Sigmoid colon (tissue), 7 donors: ENCODE data around the gene TMEM132D. TPM values are rescaled to one million over a fixed set of nuclear protein-coding genes. Genes with fewer than 3 reads are reported as not detected.

Experiments used
- DNase-seq: peaks from one replicate; pipeline ENCODE4 v3.0.0-alpha.2; 2019
- H3K27ac ChIP-seq, 4 donors: fragments of 200-600 bp; sonication (generic); one replicate each; pipeline ENCODE4 v1.5.1; 2016 to 2019; ENCODE audit warnings: mild to moderate bottlenecking in 1 of 4
- H3K27me3 ChIP-seq, 3 donors: fragments of 200-600 bp; sonication (generic); one replicate each; pipeline ENCODE4 v1.5.1; 2019; ENCODE audit warnings: mild to moderate bottlenecking in 1 of 3
- H3K36me3 ChIP-seq, 4 donors: fragments of 200-600 bp; sonication (generic); one replicate each; pipeline ENCODE4 v1.5.1; 2016 to 2019
- H3K4me1 ChIP-seq, 4 donors: fragments of 200-600 bp; sonication (generic); one replicate each; pipeline ENCODE4 v1.5.1; 2017 to 2019
- H3K4me3 ChIP-seq, 4 donors: fragments of 200-600 bp; sonication (generic); one replicate each; pipeline ENCODE4 v1.5.1; 2017 to 2019; ENCODE audit warnings: mild to moderate bottlenecking in 2 of 4, moderate library complexity in 1 of 4
- H3K9me3 ChIP-seq, 4 donors: fragments of 200-600 bp in 3 of 4; sonication (generic) in 3 of 4; one replicate each; pipeline versions ENCODE4 v1.5.1 to v1.6.1; 2013 to 2019
- EP300 ChIP-seq, 4 donors: sonication (generic); formaldehyde crosslinking; IDR thresholded peaks; one replicate each; pipeline ENCODE4 v1.6.1; 2017; ENCODE audit warnings: antibody characterized with exemption in 4 of 4
- POLR2A ChIP-seq, 2 donors: fragments of 450-650 bp; IDR thresholded peaks; one replicate each; pipeline ENCODE4 v1.6.1; 2016; ENCODE audit warnings: antibody characterized with exemption in 2 of 2, mild to moderate bottlenecking in 2 of 2, moderate library complexity in 2 of 2
- POLR2AphosphoS5 ChIP-seq, 4 donors: sonication (generic); formaldehyde crosslinking; IDR thresholded peaks; one replicate each; pipeline ENCODE4 v1.6.1; 2017; ENCODE audit warnings: antibody characterized with exemption in 4 of 4
- WGBS, 2 donors: extraction: QIAGEN DNeasy Blood & Tissue Kit; methylation state at CpG; one replicate each; pipeline ENCODE4 v1.1.7; 2013; 5-methylcytosine and 5-hydroxymethylcytosine counted together
- intact Hi-C: fragments of 100-400 bp; cut with DNase I; formaldehyde crosslinking; loops from one replicate; pipeline ENCODE4 v1.15.1; 2023
- polyA plus RNA-seq, 3 donors: library from polyadenylated mRNA; stranded (reverse); fragments of 200-250 nt; gene quantifications; one replicate each; pipeline ENCODE4 v1.2.3, GENCODE V29; 2013
- total RNA-seq, 4 donors: library from RNA; depleted of rRNA; stranded (reverse); fragments of >200 nt; gene quantifications; one replicate each; pipeline ENCODE4 v1.1.0, GENCODE V29; 2016
- TF ChIP-seq, protein P1 (sequence below), 4 experiments: fragments of 450-650 bp in 3 of 4; fragments of 200-600 bp in 1 of 4; IDR thresholded peaks; one replicate each; pipeline ENCODE4 v1.5.1; 2016 to 2019; ENCODE audit warnings: antibody characterized with exemption in 4 of 4, mild to moderate bottlenecking in 3 of 4, moderate library complexity in 2 of 4
- donor health status: healthy with polysubstance abuse.
- donor health status: Bipolar disorder and iron deficiency.
- donor health status: healthy.

Gene TMEM132D
- total and polyA plus RNA-seq, 7 donors, result under 0.01 to 0.03 (median under 0.01) TPM; not detected in 3

DNA sequence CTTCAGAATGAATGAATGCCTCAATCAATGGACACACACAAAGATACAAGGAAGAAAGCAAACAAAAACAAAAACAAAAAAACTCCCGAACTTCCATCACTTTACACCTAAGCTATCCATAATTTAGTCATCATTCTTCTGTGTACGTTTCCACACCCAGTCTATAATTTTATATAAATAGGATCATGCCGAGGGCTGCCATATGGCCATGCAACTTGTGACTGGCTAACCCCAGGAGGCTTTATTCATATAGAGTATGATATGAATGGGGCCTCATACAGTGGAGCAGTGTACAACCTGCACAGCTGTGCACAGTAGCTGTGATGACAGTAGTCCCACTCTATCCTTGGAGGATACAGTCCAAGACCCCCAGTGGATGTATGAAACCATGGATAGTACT lies 365.7 kb downstream of the TMEM132D start:
- intact Hi-C loops, result no loop called here
- no peak for TF ChIP-seq POLR2AphosphoS5 (IDR thresholded peaks at IDR 0.05)
- TF ChIP-seq EP300 (IDR thresholded peaks at IDR 0.05), result no peak
- TF ChIP-seq POLR2A (IDR thresholded peaks at IDR 0.05), result no peak
- TF ChIP-seq, protein P1, sequence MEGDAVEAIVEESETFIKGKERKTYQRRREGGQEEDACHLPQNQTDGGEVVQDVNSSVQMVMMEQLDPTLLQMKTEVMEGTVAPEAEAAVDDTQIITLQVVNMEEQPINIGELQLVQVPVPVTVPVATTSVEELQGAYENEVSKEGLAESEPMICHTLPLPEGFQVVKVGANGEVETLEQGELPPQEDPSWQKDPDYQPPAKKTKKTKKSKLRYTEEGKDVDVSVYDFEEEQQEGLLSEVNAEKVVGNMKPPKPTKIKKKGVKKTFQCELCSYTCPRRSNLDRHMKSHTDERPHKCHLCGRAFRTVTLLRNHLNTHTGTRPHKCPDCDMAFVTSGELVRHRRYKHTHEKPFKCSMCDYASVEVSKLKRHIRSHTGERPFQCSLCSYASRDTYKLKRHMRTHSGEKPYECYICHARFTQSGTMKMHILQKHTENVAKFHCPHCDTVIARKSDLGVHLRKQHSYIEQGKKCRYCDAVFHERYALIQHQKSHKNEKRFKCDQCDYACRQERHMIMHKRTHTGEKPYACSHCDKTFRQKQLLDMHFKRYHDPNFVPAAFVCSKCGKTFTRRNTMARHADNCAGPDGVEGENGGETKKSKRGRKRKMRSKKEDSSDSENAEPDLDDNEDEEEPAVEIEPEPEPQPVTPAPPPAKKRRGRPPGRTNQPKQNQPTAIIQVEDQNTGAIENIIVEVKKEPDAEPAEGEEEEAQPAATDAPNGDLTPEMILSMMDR (IDR thresholded peaks at IDR 0.05), result no peak

DNA sequence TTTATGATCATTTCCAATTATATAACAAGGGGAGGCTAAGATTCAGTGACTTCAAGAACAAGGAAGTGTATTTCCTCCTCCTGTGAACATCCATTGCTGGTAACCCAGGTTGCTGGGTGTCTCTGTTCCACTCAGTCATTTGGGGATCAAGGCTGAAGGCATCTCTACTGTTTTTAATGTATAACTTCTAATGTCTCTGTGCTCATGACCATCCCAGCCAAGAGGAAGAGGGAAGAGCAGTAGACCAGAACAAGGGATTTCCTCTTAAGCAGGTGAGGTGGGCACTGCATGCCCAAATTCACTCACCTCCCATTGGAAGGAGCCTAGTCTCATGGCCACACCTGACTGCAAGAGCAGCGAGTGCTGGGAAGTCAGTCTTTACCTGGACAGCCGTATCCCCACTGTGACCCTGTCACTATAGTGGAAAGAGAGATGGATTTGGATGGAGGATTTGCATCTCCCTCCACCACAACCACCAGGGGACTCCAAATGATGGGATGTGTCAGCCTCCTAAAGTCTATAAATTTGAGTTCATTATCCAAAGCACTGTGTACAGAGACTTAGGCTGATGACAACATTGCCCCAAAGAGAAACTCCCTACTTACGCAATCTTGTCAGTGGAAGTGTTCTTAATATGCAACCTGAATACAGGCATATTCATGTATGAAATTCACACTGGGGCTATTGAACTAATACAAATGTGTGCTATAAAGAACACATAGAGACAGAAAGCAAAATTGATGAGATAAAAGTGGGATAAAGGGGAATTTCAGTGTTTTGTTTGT lies 368.7 kb downstream of the TMEM132D start:
- Histone ChIP-seq H3K27ac (no peak overlapping the region), H3K4me1 (no peaks in the 10 kb centered on the region), H3K9me3 (no peaks in the 10 kb centered on the region), H3K36me3 (no peaks in the 10 kb centered on the region), H3K4me3 (no peak overlapping the region), H3K27me3 (no peaks in the 10 kb centered on the region)
- intact Hi-C loops, result no loop called here
- WGBS, 2 donors, result 94 to 97% methylated on average over 3 of the region's 3 CpGs
- TF ChIP-seq EP300 (IDR thresholded peaks at IDR 0.05) (no peak), POLR2AphosphoS5 (IDR thresholded peaks at IDR 0.05) (no peak), POLR2A (IDR thresholded peaks at IDR 0.05) (no peak)
- TF ChIP-seq, protein P1 (IDR thresholded peaks at IDR 0.05), result no peak
- no peak for DNase-seq

More for the DNA sequence above, 365.7 kb downstream of the TMEM132D start:
- DNase-seq, result no peak
- H3K9me3 ChIP-seq, result no peaks in the 10 kb centered on the region
- no peaks in the 10 kb centered on the region for H3K4me1 ChIP-seq
- no peak overlapping the region for H3K4me3 ChIP-seq
- no peaks in the 10 kb centered on the region for H3K36me3 ChIP-seq
- WGBS, 2 donors, result 19 to 55% methylated on average over 3 of the region's 3 CpGs
- H3K27ac ChIP-seq, result no peak overlapping the region
- no peaks in the 10 kb centered on the region for H3K27me3 ChIP-seq

DNA sequence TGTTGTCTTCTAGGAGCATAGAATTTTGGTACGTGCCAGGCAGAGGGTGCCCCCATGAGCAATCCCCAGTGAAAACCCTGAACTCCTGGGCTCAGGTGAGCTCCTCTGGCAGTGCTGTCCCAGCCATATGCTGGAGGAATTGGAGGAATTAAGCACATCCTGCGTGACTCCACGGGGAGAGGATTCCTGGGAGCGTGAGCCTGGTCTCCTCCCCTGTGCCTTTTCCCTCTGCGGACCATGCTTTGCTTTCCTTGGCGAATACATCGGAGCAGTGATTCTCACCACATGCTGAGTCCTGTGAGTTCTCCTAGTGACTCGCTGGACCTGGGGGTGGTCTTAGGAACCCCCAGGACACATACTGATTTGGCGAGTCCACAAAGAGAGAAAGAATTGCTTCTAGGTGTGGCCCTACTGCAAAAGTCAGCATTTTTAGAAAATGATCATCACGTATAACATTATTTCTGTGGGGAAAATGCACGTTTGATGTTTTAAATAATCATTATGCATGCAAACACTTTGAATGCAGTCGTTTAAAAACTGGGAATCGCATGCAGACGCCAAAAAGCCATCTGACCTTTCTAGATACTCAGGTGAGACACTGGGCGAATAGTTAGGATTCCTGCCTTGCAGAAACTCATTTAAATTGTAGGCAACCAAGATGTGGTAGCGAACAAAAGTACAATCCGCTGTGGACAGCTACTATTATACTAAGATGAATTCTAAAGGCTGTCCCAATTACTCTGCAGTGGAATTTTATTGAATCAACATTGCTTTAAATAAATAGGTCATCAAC lies 370.9 kb downstream of the TMEM132D start:
- no peaks in the 10 kb centered on the region for H3K27me3 ChIP-seq
- intact Hi-C loops, result no loop called here
- H3K4me3 ChIP-seq, result no peak overlapping the region
- H3K27ac ChIP-seq, result no peak overlapping the region
- TF ChIP-seq EP300 (IDR thresholded peaks at IDR 0.05) (no peak), POLR2A (IDR thresholded peaks at IDR 0.05) (no peak), POLR2AphosphoS5 (IDR thresholded peaks at IDR 0.05) (no peak)
- TF ChIP-seq, protein P1 (IDR thresholded peaks at IDR 0.05), result no peak
- DNase-seq, result no peak
- H3K36me3 ChIP-seq, result no peaks in the 10 kb centered on the region
- WGBS, 2 donors, result 55 to 78% methylated on average over 17 of the region's 17 CpGs
- no peaks in the 10 kb centered on the region for H3K4me1 ChIP-seq
- H3K9me3 ChIP-seq, result no peaks in the 10 kb centered on the region

DNA sequence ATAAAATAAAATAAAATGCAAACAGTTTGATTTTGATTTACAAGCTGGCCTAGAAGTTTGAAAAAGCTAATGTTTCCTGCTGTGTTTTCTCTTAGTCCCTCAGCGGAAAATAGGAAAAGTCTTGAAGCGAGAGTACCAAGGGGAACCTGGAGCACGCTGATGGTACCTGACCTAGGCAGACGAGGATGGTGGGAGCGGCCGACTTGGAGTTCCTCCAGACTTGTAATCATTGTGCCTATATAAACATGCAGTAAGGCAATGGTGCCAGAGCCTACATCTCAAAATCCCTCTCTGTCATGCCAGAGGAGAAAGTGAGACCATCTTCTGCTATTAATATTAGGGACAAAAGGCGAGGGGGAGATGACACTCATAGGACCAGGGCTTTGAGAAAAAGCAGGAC lies 371.7 kb downstream of the TMEM132D start:
- no peak for DNase-seq
- Histone ChIP-seq H3K27ac (no peak overlapping the region), H3K9me3 (no peaks in the 10 kb centered on the region), H3K4me1 (no peaks in the 10 kb centered on the region), H3K36me3 (no peaks in the 10 kb centered on the region), H3K4me3 (no peak overlapping the region), H3K27me3 (no peaks in the 10 kb centered on the region)
- TF ChIP-seq EP300 (IDR thresholded peaks at IDR 0.05), result no peak
- no peak for TF ChIP-seq POLR2A (IDR thresholded peaks at IDR 0.05)
- TF ChIP-seq, protein P1 (IDR thresholded peaks at IDR 0.05), result no peak
- TF ChIP-seq POLR2AphosphoS5 (IDR thresholded peaks at IDR 0.05), result no peak
- 41 to 75% methylated on average over 7 of the region's 7 CpGs for WGBS, 2 donors
- intact Hi-C loops, result no loop called here
